ENCODE results near the gene ADRA2B.

ADRA2B gene

DNA sequence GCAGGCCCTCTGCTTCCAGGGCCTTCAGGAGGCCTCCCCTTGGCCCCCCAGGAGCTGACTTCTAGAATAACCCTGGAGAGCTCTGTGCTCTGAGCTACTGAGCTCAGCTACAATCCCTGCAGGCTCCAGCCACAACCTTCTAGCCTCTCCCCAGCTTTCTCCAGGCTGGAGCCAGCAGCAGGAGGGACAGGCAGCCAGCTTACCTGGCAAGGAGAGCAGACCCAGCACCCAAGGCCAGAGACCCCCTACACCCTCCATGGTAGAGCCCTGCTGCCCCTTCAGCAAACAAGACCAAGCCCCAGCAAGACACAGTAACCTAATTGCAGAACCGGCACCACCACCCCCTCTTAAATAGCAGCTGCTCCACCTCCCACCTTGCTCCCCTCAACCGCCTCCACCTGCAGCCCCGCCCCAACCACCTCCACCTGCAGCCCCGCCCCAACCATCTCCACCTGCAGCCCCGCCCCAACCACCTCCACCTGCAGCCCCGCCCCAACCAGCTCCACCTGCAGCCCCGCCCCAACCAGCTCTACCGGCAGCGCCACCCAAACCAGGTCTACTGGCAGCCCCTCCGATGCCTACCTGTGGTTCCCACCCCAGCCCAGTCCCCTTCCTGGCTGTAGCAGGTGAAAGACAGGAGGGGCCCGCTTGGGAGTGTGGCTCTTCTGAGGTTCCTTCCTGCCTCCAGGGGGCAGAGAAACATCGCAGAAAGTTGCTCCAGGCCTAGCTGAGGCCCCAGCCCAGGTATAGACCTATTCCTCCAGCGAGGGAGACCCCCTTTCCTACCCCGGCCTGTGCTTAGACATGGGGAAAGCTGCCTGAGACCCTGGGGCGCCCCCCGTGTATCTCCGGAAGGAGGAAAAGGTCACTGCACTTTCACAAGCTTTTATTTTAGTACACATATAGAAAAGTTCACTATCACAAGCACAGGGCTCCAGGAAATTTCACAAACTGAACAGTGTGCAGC, 22.1 kb upstream of the ADRA2B start, which contains the start of gene ASTL:
TSS of gene ASTL (minus strand) at position 324 of the 967 bp plus-strand sequence. CDS start at position 258, 66 bp downstream.
- peak in 11 of 51 donors; percentile 11 to 43 (median 21) for DNase-seq

DNA sequence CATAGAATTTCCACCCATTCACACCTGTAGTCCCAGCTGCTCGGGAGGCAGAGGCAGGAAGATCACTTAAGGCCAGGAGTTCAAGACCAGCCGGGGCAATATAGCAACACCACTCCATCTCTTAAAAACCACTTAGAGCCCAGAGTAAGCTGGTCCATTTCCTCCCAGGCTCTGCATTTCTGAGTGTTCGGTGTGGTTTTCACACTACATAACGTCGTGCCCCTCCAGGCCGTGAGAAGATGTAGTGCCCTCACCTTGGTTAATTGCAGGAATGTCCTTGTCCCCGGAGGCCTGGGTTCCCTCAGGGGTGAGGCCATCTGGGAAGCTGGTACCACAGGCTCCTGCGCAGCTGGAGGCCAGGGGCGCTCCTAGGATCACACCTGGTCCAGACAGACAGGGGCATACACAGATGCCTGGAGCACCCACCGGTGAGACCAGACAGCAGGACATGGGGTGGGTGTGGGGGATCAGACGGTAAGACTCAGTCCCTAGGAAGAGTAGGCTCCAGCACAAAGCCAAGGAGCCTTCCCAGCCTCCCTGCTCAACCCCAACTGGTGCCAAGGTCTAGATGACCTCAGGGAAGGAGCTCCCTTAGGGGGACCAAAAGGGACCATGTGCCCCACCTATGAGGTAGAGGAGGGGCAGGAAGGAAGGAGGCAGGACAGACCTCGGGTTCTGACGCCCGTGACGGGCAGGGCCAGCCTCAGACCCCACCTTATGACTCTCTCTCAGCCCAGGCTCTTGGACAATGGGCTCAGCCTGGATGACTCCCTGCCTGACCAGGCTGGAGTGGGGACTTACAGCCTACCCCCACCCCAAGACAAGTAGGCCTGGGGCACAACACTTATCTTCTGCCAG, 21.2 kb upstream of the ADRA2B start:
- DNase-seq: no peak

DNA sequence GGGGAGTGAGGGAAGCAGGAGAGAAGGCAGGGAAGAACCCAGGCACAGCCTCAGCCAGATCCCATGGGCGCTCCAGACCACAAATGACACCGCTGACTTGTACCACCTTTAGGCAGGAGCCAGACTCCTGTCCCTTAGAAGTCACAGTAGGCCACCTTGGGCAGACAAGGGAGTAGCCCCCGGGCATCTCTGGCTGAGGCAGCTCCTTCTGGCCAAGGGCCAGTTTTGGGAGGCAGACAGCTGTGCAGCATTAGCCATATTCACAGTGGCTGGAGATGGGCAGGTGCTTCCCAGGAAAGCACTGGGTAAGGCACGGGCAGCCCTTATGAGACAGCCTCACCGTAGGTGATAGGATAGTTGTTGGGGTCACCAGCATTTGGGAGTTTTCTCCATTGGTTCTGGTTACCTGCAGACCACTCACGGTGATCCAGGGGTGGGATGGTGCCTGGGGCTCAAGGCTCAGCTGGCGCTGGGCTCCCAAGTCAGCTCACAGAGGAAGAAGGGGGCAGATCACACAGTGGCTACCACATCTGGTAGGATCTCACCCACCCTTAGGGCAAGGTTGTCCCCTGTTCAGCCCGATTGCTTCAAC, 19.9 kb upstream of the ADRA2B start:
- no peak for DNase-seq

DNA sequence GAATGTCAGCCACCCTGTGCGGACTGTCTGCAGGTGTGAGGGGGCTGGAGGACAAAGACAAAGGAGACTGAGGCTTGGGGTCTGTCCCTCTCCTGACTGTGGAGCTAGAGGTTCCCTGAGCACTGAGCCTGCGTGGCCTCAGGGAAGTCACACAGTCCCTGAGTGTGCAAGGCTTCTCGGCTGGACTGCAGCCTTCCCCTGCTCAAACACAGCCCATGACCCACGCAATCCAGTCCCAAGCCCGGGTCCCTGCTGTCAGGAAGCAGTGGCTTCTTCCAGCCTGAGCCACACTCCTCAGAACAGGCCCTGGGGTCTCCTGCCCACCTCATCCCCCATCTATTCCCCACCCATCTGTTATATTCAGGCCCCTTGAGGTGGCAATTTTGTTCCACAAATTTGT, 19.2 kb upstream of the ADRA2B start:
- no peak for DNase-seq

DNA sequence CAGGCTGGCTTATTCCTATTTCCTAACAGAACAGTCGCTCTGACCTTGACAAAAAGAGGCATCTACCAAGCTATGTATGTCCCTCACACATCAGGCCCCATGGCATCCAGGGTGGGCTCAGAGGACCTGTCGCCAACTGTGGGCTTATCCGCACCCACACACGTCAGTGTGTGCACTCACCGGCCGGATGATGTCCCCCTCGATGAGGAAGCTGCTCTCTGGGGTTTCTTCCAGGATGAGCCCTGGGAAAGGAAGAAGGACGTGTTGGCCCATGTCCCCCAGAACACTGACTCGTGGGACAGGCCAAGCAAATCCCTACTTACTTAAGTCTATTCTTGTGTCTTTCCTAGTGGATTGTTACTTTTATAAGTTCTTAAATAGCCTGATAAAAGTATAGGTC, 18.8 kb upstream of the ADRA2B start:
- no peak for DNase-seq

DNA sequence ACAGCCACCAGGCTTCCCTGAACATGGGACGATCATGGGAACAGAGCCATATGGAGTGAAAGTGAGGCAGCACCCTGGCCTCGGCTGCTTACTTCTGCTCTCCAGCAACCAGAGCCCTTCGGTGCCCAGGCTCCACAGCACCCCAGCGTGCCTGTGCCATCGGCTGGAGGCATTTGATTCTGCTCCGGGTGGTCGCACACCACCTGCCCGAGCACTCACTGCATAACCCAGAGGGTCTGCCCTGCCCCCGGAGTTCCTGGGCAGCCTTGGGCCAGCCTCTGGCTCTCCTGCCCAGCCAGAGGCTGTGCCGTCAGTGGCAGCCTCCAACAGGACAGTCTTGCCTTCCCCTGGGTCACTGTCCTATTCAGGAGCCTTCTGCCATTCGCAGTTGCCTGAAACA, 18.1 kb upstream of the ADRA2B start:
- no peak for DNase-seq

DNA sequence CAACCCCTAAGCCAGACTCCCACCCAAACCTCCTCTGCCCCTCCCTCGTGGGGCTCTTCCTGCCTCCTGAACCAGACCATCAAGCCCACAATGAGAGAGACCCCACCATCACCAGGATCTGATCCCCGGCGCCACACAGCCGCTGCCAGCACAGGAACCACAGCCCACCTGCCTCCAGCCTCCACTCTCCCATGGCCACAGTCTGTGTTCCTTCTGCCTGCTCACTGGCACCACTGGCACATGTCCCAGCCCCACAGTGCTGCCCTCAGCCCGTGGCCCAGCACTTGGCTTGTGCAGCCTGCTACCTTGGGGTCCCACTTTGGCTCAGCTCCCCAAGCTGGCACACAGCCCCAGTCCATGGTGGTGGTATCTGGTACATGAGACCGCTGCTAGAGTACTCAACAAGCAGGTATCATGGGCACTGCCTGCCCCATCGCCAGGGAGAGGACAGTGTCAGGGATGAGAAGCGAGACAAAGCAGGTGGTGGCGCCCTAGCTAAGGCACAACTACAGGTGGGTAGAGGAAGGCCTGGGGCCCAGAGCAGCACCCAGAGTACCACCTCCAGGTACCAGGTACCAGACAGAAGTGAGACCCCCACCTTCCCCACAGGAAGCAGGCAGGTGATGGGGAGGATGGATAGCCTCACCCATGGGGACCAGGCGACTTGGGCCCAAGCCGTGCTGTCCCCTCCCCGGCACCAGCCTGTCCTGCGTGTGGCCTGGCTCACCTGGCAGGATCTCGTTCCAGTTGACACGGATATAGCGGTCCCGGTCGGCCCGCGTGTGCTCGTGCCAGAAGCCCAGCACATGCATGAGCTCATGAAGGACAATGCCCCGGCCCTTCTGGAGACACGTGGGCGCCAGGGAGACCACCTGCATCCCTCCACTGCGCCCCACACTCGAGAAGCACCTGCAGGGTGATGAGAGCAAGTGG, 15.7 kb upstream of the ADRA2B start:
- no peak for DNase-seq

DNA sequence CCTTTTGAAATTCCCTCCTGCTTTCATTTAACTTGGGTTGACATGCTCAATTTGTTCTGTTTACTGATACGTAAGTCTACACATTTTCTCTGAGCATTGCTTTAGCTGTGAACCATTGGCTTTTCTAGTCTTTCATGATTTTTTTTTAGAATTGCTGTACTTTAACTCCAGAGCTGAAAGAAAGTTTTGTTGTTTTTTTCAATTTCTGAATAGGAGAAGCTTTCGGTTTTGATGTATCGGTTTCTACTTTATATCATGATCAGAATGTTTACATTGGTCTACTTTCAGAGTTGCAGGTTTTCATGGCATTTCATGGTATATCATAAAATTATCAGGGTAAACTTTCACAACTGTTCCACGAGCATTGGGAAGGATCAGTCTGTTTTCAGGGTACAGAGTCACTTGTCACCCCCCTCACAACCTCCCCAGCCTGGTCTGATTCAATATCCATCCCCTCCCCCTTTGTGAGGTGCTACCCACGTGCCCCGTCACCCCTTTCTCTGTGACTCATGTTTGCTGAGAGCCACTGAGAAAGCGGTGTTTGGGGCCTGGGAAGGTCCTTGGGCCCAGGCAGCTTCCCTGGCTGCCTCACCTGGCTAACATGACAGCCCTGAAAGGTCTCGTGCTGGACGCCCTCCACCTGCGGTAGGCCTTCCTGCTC, 14.9 kb upstream of the ADRA2B start:
- DNase-seq: no peak

DNA sequence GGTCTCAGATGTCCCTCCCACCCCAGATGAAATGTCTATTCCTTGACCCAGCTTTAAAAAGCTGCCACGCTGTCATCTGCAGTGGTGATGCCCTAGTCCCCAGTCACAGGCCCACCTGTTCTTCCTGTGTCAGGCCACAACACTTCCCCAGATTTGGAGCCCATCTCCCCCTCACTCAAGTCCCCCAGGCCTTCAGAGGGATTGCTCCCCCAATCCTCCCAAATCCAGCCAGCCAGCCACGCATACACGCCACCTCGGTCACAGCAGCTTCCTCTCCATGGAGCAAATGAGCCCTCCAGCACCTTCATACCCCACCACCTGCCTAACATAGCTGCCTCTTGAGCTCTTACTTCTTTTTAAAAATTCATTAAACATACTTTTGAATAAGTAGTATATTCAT, 14.1 kb upstream of the ADRA2B start:
- DNase-seq: no peak

DNA sequence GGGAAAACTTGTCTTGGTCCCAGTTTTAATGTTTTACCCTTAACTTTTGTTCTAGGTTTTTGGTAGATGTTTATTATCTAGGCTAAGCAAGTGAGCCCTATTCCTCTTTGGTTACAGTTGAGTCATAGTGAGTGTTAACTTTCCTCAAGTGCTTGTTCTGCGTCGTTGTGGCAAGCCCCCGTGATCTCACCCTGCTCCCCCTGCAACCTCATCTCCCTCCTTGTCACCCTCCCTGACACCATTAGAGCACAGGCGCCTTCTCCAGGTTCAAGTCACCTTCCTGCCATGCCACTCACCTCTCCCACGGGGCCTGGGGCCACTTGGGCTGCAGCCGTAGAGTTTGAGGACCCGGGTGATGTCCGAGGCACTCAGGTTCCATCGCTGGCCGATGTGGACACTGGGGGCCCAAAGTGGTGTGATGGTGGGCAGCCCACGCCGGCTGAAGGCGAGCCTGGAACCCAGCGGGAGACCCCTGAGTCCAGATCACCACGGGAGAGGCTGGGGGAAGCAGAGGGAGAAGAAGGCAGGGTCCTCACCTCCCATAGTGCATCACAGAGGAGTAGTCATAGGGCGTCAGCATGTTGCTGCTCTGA, 13.3 kb upstream of the ADRA2B start:
- DNase-seq: no peak

DNA sequence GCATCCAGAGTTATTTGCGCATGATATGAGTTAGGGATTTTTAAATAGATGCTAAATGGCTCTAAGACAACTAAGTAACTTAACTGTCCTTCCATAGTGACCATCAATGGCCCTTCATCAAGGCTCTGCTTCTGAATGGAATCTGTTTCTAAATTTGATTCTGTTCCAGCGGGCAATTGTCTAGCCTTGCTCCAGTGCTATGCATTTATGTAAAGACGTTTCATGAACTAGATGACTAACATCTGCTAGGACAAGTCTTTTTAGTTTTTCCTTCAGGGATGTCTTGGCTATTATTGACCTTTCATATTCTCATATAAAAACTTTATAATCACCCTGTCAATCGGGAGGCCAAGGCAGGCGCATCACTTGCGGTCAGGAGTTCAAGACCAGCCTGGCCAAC, 12.1 kb upstream of the ADRA2B start:
- DNase-seq: no peak

DNA sequence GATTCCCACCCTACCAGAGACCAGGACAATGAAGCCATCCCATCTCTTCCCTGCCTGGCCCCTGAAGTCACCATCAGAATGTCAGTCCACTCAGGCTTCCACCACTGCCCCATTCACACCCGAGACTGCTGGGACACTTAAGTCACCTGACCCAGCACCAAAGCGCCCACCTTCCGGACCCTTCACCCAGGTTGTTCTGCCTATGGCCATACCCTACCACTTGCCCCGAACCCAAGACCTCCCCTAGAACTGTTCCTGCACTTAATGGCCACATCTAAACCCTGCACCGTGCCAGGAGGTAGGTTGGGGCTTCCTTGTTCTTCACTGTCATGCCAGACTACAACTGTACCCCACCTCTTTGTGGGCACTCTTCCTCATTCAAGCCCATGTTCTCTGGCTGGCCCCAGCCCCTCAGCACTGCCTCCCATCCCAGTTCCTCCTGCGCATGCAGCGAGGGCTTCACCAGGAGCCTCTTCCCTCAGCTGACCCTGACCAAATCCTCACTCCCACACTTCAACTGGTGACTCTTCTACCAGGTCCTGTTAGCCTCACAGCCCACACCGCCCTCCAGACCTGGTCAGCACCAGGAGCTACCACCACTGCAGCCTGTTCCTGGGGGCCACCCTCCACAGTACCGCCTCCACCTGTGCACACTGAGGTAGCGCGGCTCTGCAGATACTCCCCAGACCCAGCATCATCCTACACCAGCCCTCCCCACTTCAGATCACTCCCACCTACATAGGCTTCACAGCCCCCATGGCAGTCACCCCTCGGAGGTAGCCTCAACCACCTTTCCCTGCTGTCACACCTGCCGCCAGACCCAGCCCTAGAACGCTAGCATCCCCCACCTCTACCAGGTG, 8.3 kb upstream of the ADRA2B start:
- DNase-seq: no peak

DNA sequence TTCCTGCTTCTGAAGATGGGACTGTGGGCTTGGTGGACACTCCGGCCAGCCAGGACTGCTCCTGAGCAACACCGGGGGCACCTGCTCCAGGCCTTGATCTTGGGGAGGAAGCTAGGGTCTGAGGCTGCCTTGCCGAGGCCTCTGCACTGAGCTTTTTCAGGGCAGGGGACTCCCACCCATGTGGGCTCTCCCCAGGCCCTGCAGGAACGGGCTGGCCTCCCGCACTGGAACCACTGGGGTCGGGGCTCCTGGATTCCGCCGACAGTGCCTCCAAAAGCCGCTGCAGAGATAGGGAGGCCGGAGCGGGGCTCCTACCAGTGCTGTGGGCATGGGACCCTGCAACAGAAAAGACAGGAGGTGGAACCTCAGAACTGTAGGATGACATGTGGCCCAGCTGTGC, 7.6 kb upstream of the ADRA2B start:
- no peak for DNase-seq

DNA sequence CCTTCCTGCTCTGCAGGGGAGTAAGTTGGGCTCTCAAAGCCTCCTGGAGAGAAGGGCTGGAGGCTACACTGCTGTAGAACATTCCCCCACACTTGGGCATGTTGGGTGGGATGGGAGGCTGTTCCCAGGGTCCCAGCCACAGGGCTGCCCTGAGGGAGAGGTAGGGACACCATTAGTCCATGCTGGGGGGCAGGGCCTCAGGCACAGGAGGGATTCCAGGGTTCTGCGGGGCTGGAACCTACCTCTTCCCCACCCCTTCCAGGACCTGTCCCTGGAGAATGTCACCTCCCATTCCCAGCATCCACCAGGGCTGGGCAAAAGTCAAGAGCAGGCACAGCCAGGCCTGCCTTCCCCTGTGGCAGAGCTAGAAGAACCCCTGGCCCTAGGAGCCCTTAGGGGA, 6.9 kb upstream of the ADRA2B start:
- no peak for DNase-seq

DNA sequence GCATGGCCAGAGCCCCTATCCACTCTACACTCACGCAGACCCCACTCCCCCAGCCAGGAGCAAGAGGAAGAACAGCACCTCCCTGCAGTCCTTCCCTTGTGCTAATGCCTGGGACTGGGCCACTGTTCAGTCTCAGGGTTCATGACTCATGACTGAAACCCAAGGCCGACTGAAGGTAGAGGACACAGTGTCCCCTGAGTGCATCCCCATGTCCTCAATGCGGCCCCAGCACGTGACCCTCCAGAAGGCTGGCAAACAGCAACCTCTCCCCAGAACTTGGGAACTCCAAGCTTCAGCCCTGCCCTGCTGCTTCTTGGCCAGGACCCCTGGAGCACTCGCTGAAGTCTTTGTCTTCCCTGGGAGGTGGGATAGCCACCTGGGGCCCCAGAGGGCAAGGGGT, 6.0 kb upstream of the ADRA2B start:
- DNase-seq: no peak

DNA sequence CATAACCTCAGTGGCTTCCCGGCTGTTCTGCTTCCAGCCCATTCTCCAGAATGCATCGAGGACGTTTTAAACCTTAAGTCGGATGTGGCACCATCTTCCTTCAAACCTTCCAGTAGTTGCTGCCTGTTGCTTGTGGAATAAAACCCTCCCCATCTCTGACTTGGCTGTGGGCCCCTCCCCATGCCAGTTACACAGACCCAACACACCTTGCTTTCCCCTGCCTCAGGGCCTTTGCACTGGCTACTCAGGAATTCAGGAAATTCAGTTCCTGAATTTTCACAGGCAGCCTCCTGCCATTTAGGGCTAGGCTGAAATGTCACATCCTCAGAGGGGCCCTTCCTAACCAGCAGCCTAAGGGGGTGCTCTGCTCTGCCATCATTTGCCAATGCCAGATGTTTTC, 5.0 kb upstream of the ADRA2B start:
- DNase-seq: no peak

DNA sequence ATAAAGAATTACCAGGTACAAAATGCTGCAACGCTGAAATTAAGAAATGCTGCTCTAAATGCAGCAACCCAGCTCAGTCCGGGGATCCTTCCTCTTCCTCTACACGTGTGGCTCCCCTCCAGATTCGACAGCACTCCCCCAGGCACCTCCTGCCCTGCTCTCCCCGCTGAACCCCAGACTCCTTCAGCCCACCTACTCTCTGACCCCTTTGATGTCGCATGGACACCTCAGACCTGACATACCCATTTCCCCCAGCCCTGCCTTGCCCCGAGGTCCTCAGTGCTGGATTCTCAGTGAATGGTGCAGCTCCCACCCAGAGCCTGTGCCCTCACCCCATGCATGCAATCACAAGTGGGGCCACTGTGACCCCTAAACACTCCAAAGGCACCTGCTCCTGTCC, 4.6 kb upstream of the ADRA2B start:
- no peak for DNase-seq

DNA sequence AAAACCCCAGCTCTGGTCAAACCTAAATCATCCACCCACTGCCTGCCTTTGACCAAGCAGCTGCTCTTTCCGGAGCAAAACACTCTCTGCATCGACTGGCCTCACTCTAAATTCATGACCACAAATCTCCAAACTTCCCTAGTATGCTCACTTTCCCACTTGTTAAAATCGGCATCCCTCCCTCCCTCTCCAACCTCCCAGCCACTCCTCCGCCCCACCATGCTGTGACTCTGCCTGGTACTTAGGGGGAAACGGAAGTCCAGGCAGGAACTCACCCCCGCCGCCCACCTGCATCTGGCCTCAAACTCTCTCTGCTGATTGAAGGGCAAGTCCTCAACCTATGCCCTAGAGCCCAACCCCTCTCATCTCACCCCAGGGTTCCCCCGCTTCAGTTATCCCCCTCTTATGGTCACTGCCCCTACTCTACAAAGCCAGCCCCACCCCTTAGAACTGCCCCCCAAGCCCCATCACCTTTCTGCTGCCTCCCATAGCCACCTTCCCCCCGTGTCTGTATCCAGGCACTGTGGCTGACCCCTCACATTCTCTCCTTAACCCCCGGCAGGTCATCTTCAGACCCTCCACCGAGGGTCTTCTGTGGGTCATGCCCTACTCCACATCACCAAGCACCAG, 3.8 kb upstream of the ADRA2B start:
- no peak for DNase-seq

DNA sequence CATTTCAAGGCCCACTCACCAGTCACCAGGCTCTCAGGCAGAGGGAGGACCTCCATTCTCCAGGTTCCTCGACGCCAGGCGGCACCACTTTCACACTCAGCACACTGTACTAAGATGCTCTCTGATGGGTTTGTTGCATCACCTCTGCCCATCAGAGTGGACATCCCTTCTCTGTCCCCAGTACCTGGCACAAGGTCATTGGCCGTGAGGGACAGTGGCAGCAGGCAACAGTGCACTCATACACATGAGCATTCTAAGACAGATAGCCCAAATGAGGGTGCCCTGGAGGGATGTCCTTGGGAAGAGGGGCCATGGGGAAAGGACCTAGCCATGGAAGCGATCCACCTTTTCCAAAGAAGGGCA, 3.0 kb upstream of the ADRA2B start:
- DNase-seq: no peak

Data from hypothalamus (tissue), 51 donors.